Measurements from ENCODE around the gene GAPDHS. TPM values are rescaled to one million over a fixed set of nuclear protein-coding genes. Genes with fewer than 3 reads are reported as not detected.

GAPDHS gene
- total RNA-seq, result not detected
- polyA plus RNA-seq, result not detected
- long read RNA-seq, donor 1, result 0 reads
- long read RNA-seq, donor 2, result 0 reads
- long read RNA-seq, donor 3, result 0 reads
- long read RNA-seq, donor 4, result 0 reads
- long read RNA-seq, donor 5, result 0 reads
- long read RNA-seq, donor 6, result 0 reads
- long read RNA-seq, donor 7, result 0 reads
- long read RNA-seq, donor 8, result 0 reads
- long read RNA-seq, donor 9, result 0 reads
- long read RNA-seq, donor 10, result 0 reads

- peaks cover 29% of the 10 kb centered on the region for H3K27me3 ChIP-seq
- H3K4me1 ChIP-seq (replicated peaks in 1 of 2), result no peaks in the 10 kb centered on the region
- no peaks in the 10 kb centered on the region for H3K9me3 ChIP-seq (replicated peaks in 1 of 3)
- no peak for TF ChIP-seq POLR2A (IDR thresholded peaks at IDR 0.05)
- TF ChIP-seq, protein P1, sequence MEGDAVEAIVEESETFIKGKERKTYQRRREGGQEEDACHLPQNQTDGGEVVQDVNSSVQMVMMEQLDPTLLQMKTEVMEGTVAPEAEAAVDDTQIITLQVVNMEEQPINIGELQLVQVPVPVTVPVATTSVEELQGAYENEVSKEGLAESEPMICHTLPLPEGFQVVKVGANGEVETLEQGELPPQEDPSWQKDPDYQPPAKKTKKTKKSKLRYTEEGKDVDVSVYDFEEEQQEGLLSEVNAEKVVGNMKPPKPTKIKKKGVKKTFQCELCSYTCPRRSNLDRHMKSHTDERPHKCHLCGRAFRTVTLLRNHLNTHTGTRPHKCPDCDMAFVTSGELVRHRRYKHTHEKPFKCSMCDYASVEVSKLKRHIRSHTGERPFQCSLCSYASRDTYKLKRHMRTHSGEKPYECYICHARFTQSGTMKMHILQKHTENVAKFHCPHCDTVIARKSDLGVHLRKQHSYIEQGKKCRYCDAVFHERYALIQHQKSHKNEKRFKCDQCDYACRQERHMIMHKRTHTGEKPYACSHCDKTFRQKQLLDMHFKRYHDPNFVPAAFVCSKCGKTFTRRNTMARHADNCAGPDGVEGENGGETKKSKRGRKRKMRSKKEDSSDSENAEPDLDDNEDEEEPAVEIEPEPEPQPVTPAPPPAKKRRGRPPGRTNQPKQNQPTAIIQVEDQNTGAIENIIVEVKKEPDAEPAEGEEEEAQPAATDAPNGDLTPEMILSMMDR (IDR thresholded peaks at IDR 0.05), result no peak
- DNase-seq, result no peak
- no peaks in the 10 kb centered on the region for H3K36me3 ChIP-seq (replicated peaks in 1 of 2)
- H3K4me3 ChIP-seq, result no peak within 1 kb of the TSS
- intact Hi-C loops (cut with DNase I), result no loop called here
- 29 to 44% (median 34%) methylated on average over 25 to 39 of the region's 39 CpGs for WGBS, 4 donors
- no peak within 1 kb of the TSS for H3K27ac ChIP-seq
These were observed at the start of gene GAPDHS for GRCh38 chr19:35533201-35533821. GAPDHS (plus strand) TSS chr19:35533456; CDS start chr19:35533528, 72 bp downstream.

GRCh38 chr19:35484252-35485036 lies 48.8 kb upstream of the GAPDHS start:
- WGBS, 4 donors, result 73 to 81% (median 81%) methylated on average over 7 of the region's 7 CpGs
- no peaks in the 10 kb centered on the region for H3K36me3 ChIP-seq (replicated peaks in 1 of 2)
- H3K27ac ChIP-seq, result no peak overlapping the region
- H3K4me3 ChIP-seq, result no peak overlapping the region
- intact Hi-C loops (cut with DNase I), result no loop called here
- H3K9me3 ChIP-seq (replicated peaks in 1 of 3), result no peaks in the 10 kb centered on the region
- no peak for TF ChIP-seq POLR2A (IDR thresholded peaks at IDR 0.05)
- TF ChIP-seq, protein P1 (IDR thresholded peaks at IDR 0.05), result no peak
- H3K27me3 ChIP-seq, result no peaks in the 10 kb centered on the region
- no peaks in the 10 kb centered on the region for H3K4me1 ChIP-seq (replicated peaks in 1 of 2)
- no peak for DNase-seq

DNA sequence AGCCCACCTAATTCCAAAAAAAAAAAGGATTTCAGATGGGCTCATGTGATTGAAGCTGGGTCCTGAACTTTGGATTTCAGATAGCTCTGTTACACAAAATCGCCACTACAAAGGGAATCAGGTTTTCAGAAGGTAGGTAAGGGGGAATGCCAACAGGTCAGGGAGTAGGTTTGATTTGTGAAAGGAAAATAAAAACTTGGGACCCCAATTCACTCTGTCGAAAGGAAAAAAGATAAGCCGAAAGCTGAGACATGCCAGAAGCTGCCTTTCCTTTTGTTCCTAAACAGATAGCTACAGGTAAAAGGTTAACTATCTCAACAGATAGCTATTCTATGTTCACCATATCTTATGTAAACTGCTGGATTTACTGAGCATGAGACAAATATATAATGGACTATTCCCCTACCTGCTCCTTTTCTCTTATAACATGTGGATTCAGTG lies 47.0 kb upstream of the GAPDHS start:
- WGBS, 4 donors, result 66 to 72% (median 69%) methylated on average over 3 of the region's 3 CpGs
- H3K4me1 ChIP-seq (replicated peaks in 1 of 2), result no peaks in the 10 kb centered on the region
- no peaks in the 10 kb centered on the region for H3K36me3 ChIP-seq (replicated peaks in 1 of 2)
- no peak overlapping the region for H3K27ac ChIP-seq
- DNase-seq, result no peak
- TF ChIP-seq POLR2A (IDR thresholded peaks at IDR 0.05), result no peak
- TF ChIP-seq, protein P1 (IDR thresholded peaks at IDR 0.05), result no peak
- no peaks in the 10 kb centered on the region for H3K27me3 ChIP-seq
- no peaks in the 10 kb centered on the region for H3K9me3 ChIP-seq (replicated peaks in 1 of 3)
- intact Hi-C loops (cut with DNase I), result no loop called here
- H3K4me3 ChIP-seq, result no peak overlapping the region

DNA sequence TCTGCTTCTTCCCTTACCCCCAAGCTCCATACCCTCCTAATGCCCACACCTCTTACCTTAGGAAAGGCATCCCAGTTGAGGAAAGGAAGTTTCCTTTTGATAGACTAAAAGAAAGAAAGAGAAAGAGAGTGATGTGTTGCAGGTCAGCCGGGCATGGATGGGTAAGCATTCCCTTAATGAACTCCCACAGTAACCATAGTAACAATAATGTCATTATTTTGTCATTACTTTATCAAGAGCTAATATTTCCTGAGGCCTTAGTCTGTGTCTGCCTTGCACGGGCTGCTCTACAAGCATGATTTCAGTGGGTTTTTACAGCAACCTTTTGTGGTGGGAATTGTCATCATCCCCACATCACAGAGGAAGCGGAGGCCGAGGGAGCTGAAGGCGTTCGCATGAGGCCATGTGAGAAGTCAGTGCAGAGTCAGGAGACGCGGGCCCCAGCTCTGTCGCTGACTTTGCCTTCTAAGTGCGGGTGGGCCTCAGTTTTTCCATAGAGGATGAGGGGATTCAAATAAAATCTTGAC lies 45.5 kb upstream of the GAPDHS start:
- intact Hi-C loops (cut with DNase I), result no loop called here
- no peak for DNase-seq
- H3K27me3 ChIP-seq, result no peaks in the 10 kb centered on the region
- WGBS, 4 donors, result 86 to 91% (median 89%) methylated on average over 10 of the region's 10 CpGs
- no peaks in the 10 kb centered on the region for H3K36me3 ChIP-seq (replicated peaks in 1 of 2)
- no peaks in the 10 kb centered on the region for H3K9me3 ChIP-seq (replicated peaks in 1 of 3)
- no peaks in the 10 kb centered on the region for H3K4me1 ChIP-seq (replicated peaks in 1 of 2)
- TF ChIP-seq, protein P1 (IDR thresholded peaks at IDR 0.05), result no peak
- TF ChIP-seq POLR2A (IDR thresholded peaks at IDR 0.05), result no peak
- no peak overlapping the region for H3K4me3 ChIP-seq
- no peak overlapping the region for H3K27ac ChIP-seq
